ENCODE measurements around the gene CCL24. TPM values are rescaled to one million over a fixed set of nuclear protein-coding genes. Genes with fewer than 3 reads are reported as not detected.

The CCL24 gene
- total and polyA plus RNA-seq, 10 of the 15 experiments (the other 5 are each of a cell fraction or from before 2014, with no cell fraction given): not detected

- TF ChIP-seq MEF2A (IDR thresholded peaks at IDR 0.05; ENCODE audit: insufficient read depth, low read depth, low read length): peak; percentile 94
- no peak for TF ChIP-seq STAT1 (conservative IDR thresholded peaks at IDR 0.05)
- peak; percentile 50; the same call in 1 of the 2 replicates for TF ChIP-seq CREB1 (IDR thresholded peaks at IDR 0.05; ENCODE audit: low read depth)
- 0 out of 2 replicates have a peak, but pooled peaks have one; percentile 8 for TF ChIP-seq PAX5 (IDR thresholded peaks at IDR 0.05; ENCODE audit: borderline replicate concordance, low read depth, low read length)
- peak; percentile 43 for TF ChIP-seq SKIL (IDR thresholded peaks at IDR 0.05; ENCODE audit: low read depth, poor library complexity, severe bottlenecking)
- TF ChIP-seq KLF5 (IDR thresholded peaks at IDR 0.05; ENCODE audit: partially characterized antibody): no peak
- TF ChIP-seq ATF2 (IDR thresholded peaks at IDR 0.05; ENCODE audit: low read length): peak; percentile 84
- TF ChIP-seq CREM (IDR thresholded peaks at IDR 0.05; ENCODE audit: low read depth): peak; percentile 62; the same call in 1 of the 2 replicates
- TF ChIP-seq TCF7 (IDR thresholded peaks at IDR 0.05; ENCODE audit: borderline replicate concordance): no peak
- TF ChIP-seq HDAC6 (IDR thresholded peaks at IDR 0.05; ENCODE audit: unreplicated experiment): no peak
- TF ChIP-seq RELB (IDR thresholded peaks at IDR 0.05; ENCODE audit: low read depth): 0 out of 2 replicates have a peak, but pooled peaks have one; percentile 37
- peak; percentile 45; the same call in 1 of the 2 replicates for TF ChIP-seq MTA2 (IDR thresholded peaks at IDR 0.05; ENCODE audit: low read depth)
- 0 out of 2 replicates have a peak, but pooled peaks have one; percentile 11 for TF ChIP-seq TCF12 (IDR thresholded peaks at IDR 0.05; ENCODE audit: low read depth, low read length)
- TF ChIP-seq POLR2AphosphoS5 (IDR thresholded peaks at IDR 0.05; ENCODE audit: low read length): peak; percentile 59; the same call in 1 of the 2 replicates
- peak in 1 of 2 experiments; percentile 73; a peak in 1 of 4 replicates for TF ChIP-seq ETV6 (conservative IDR thresholded peaks at IDR 0.05 in 1 of 2, IDR thresholded peaks at IDR 0.05 in 1 of 2; ENCODE audit: borderline replicate concordance in 1 of 2, low read depth in 1 of 2)
- TF ChIP-seq POLR2A (IDR thresholded peaks at IDR 0.05; ENCODE audit: low read depth, low read length): 0 out of 2 replicates have a peak, but pooled peaks have one; percentile 40
- TF ChIP-seq ASH2L (IDR thresholded peaks at IDR 0.05; ENCODE audit: borderline replicate concordance, low read depth): peak; percentile 63; the same call in 1 of the 2 replicates
- TF ChIP-seq EP300 (IDR thresholded peaks at IDR 0.05; ENCODE audit: borderline replicate concordance in 1 of 2, control insufficient read depth in 1 of 2, low read depth in 2 of 2, low read length in 2 of 2): peak in 1 of 2 experiments; percentile 66; a peak in 2 of 4 replicates
- TF ChIP-seq EGR1 (IDR thresholded peaks at IDR 0.05; ENCODE audit: borderline replicate concordance in 1 of 2, low read depth in 2 of 2, low read length in 2 of 2): peak in 1 of 2 experiments; percentile 95; a peak in 2 of 3 replicates
- TF ChIP-seq JUNB (IDR thresholded peaks at IDR 0.05): peak; percentile 80
- TF ChIP-seq PML (IDR thresholded peaks at IDR 0.05; ENCODE audit: low read length): no peak; the same call in 1 of the 2 replicates
- TF ChIP-seq BCL11A (IDR thresholded peaks at IDR 0.05; ENCODE audit: low read depth, low read length): peak; percentile 51; the same call in 1 of the 2 replicates
- no peak for TF ChIP-seq NFYA (IDR thresholded peaks at IDR 0.05; ENCODE audit: borderline replicate concordance, low read depth, low read length)
- peak; percentile 75 for TF ChIP-seq ZBED1 (IDR thresholded peaks at IDR 0.05; ENCODE audit: borderline replicate concordance)
- TF ChIP-seq CEBPB (IDR thresholded peaks at IDR 0.05; ENCODE audit: borderline replicate concordance in 1 of 2, low read depth in 2 of 2, low read length in 2 of 2): peak in 1 of 2 experiments; percentile 77; a peak in 1 of 4 replicates
Measured at GRCh38 chr7:75842836-75843446, 29.3 kb upstream of the CCL24 start (continued).

All from GM12878 (cell line).